Small intestine (tissue), 7 donors: Measurements from ENCODE around the gene C18orf63. TPM values are rescaled to one million over a fixed set of nuclear protein-coding genes. Genes with fewer than 3 reads are reported as not detected.

Source experiments
- DNase-seq, 2 donors: peaks; one replicate each; pipeline versions ENCODE4 v3.0.0 to v3.0.0-alpha.2; 2013
- FAIRE-seq: peaks from 2 replicates; lab custom pipeline; 2012; peaks lifted over from hg19 to GRCh38; lab: Jason Lieb, UNC
- H3K27ac ChIP-seq, 3 donors: one replicate each; pipeline ENCODE4 v1.5.1; 2013; ENCODE audit warnings: low read length in 2 of 3, mild to moderate bottlenecking in 2 of 3, control low read depth in 1 of 3, inconsistent platforms in 1 of 3, low read depth in 1 of 3, moderate library complexity in 1 of 3
- H3K27me3 ChIP-seq, 3 donors: one replicate each; pipeline ENCODE4 v1.6.1; 2013; ENCODE audit warnings: low read length in 3 of 3, inconsistent platforms in 1 of 3; ENCODE audit not compliant: control insufficient read depth in 3 of 3, insufficient read depth in 3 of 3
- H3K36me3 ChIP-seq, 3 donors: one replicate each; pipeline ENCODE4 v1.6.1; 2013; ENCODE audit warnings: low read length in 3 of 3, inconsistent platforms in 1 of 3, low read depth in 1 of 3, mild to moderate bottlenecking in 1 of 3, moderate library complexity in 1 of 3; ENCODE audit not compliant: control insufficient read depth in 3 of 3, insufficient read depth in 2 of 3
- H3K4me1 ChIP-seq, 3 donors: one replicate each; pipeline ENCODE4 v1.6.1; 2013; ENCODE audit warnings: low read length in 2 of 3, inconsistent platforms in 1 of 3, low read depth in 1 of 3, mild to moderate bottlenecking in 1 of 3, moderate library complexity in 1 of 3; ENCODE audit not compliant: control insufficient read depth in 3 of 3, insufficient read depth in 2 of 3
- H3K4me3 ChIP-seq, 3 donors: one replicate each; pipeline ENCODE4 v1.5.1; 2013; ENCODE audit warnings: low read length in 3 of 3, control low read depth in 1 of 3, inconsistent platforms in 1 of 3, low read depth in 1 of 3, mild to moderate bottlenecking in 1 of 3, moderate library complexity in 1 of 3
- H3K9me3 ChIP-seq, 2 donors: one replicate each; pipeline ENCODE4 v1.6.1; 2013; ENCODE audit warnings: low read depth in 1 of 2, low read length in 1 of 2; ENCODE audit not compliant: control insufficient read depth in 2 of 2, insufficient read depth in 1 of 2
- WGBS, 3 donors: extraction: QIAGEN DNeasy Blood & Tissue Kit; methylation state at CpG; one replicate each; pipeline ENCODE4 v1.1.7; 2013; 5-methylcytosine and 5-hydroxymethylcytosine counted together
- polyA plus RNA-seq, 4 donors: library from polyadenylated mRNA; stranded (reverse) in 3 of 4; unstranded in 1 of 4; fragments of 200-250 nt in 3 of 4; fragments of 120-200 nt in 1 of 4; gene quantifications; one replicate each; pipeline versions ENCODE4 v1.2.1 to v1.2.3, GENCODE V29; 2013
- donor health status: healthy with polysubstance abuse.
- donor health status: control.
- donor health status: control.
- donor health status: Bipolar disorder and iron deficiency.
- donor health status: healthy.

C18orf63 gene
- polyA plus RNA-seq, 4 donors: not detected

DNA sequence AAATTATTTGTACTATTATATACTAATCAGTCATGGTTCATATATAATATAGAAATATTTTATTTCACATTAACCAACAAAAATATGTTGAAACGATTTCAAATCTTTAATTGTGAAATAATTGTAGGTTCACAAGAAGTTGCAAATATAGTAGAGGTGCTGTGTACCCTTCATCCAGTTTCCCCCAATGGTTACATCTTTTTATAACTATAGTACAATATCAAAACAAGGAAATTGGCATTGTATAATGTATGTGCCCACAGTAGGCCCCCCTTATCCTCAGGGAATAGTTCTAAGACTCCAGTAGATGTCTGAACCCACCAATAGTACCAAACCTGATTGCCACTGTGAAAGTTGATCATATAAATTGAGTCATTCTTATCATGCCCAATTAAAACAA lies 16.5 kb upstream of the C18orf63 start:
- Histone ChIP-seq H3K27ac (peak overlapping the region in 1 of 3 donors; percentile 32), H3K9me3 (peaks cover 0 to 6% of the 10 kb centered on the region in 2 donors), H3K27me3 (no peaks in the 10 kb centered on the region), H3K4me1 (peaks cover 0 to 4% (median 0%) of the 10 kb centered on the region in 3 donors), H3K4me3 (no peak overlapping the region), H3K36me3 (no peaks in the 10 kb centered on the region)
- DNase-seq (no peak), FAIRE-seq (no peak)
- WGBS, 3 donors: 67 to 90% (median 89%) methylated on average over 1 of the region's 1 CpG

DNA sequence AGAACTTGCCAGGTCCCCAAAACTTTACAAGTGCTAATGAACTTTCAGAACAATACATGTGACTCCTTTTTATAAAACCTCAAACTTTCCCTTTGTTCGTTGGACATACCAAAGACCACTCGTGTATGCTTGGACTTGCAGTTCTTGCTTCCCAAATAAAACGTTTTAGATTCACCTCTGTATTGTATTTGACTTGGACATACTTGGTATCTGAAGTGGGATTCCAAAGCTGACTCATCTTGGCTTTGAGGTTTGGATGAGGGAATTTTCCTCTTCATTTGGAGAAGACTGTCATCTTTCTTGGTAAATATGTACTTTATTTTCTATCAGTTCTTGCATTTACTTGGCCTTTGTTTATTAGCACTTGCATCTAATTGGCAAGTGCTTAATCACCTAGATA lies 15.9 kb upstream of the C18orf63 start:
- DNase-seq (no peak), FAIRE-seq (no peak)
- no peaks in the 10 kb centered on the region for H3K27me3 ChIP-seq
- no peak overlapping the region for H3K4me3 ChIP-seq
- peaks cover 0 to 4% (median 0%) of the 10 kb centered on the region in 3 donors for H3K4me1 ChIP-seq
- whole genome bisulfite sequencing, 3 donors: 56 to 76% (median 56%) methylated on average over 3 of the region's 3 CpGs
- H3K27ac ChIP-seq: no peak overlapping the region
- H3K9me3 ChIP-seq: peaks cover 0 to 6% of the 10 kb centered on the region in 2 donors
- no peaks in the 10 kb centered on the region for H3K36me3 ChIP-seq

GRCh38 chr18:74303306-74303705 lies 12.3 kb upstream of the C18orf63 start:
- Histone ChIP-seq H3K27me3 (no peaks in the 10 kb centered on the region), H3K36me3 (no peaks in the 10 kb centered on the region), H3K9me3 (peaks cover 0 to 6% of the 10 kb centered on the region in 2 donors), H3K4me3 (no peak overlapping the region), H3K4me1 (peaks cover 0 to 4% (median 0%) of the 10 kb centered on the region in 3 donors), H3K27ac (no peak overlapping the region)
- FAIRE-seq (no peak), DNase-seq (no peak)
- WGBS, 3 donors: 59 to 70% (median 70%) methylated on average over 5 of the region's 5 CpGs

DNA sequence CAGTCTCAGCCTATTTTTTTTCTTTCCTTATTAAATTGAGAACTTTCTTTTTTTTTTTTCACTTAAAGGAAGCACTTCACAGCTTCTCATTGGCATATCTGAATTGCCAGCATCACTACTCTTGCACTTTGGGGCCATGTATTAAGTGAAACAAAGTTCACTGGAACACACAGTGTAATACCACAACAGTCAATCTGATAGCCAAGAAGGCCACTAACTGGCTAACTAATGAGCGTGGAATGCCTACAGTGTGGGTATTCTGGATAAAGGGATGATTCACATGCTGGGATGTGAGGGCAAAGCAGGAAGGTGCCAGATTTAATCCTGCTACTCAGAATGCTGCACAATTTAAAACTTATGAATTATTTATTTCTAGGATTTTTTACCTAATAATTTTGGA lies 11.7 kb upstream of the C18orf63 start:
- DNase-seq: peak; percentile 28 to 66
- no peaks in the 10 kb centered on the region for H3K36me3 ChIP-seq
- H3K27ac ChIP-seq: no peak overlapping the region
- no peaks in the 10 kb centered on the region for H3K9me3 ChIP-seq
- H3K4me1 ChIP-seq: peaks cover 0 to 4% (median 0%) of the 10 kb centered on the region in 3 donors
- 32 to 64% (median 37%) methylated on average over 1 of the region's 1 CpG for WGBS, 3 donors
- H3K27me3 ChIP-seq: no peaks in the 10 kb centered on the region
- no peak for FAIRE-seq
- H3K4me3 ChIP-seq: no peak overlapping the region

DNA sequence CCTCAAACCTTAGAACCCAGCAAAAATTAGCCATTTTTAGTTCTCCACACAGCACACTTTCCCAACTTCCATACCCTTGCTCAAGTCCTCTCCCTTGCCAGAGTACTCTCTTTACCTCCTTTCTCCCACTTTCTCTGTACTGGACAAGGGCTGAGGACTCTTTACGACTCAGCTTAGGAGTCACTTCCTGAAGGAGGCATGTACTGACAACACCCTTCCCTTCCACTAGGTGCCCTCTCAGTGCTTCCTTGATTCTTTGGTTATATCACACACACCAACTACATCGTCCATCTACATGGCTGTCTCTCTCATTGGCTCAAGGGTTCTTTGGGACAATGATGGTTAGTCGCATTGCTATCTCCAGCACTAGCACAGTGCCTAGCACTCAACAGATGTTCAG lies 5.2 kb upstream of the C18orf63 start:
- H3K36me3 ChIP-seq: no peaks in the 10 kb centered on the region
- no peaks in the 10 kb centered on the region for H3K4me1 ChIP-seq
- H3K27me3 ChIP-seq: peaks cover 0 to 2% (median 0%) of the 10 kb centered on the region in 3 donors
- H3K27ac ChIP-seq: no peak overlapping the region
- DNase-seq: peak; percentile 46 to 70
- no peak for FAIRE-seq
- H3K9me3 ChIP-seq: peaks cover 0 to 6% of the 10 kb centered on the region in 2 donors
- no peak overlapping the region for H3K4me3 ChIP-seq
- WGBS, 3 donors: 27 to 52% (median 38%) methylated on average over 3 of the region's 3 CpGs

DNA sequence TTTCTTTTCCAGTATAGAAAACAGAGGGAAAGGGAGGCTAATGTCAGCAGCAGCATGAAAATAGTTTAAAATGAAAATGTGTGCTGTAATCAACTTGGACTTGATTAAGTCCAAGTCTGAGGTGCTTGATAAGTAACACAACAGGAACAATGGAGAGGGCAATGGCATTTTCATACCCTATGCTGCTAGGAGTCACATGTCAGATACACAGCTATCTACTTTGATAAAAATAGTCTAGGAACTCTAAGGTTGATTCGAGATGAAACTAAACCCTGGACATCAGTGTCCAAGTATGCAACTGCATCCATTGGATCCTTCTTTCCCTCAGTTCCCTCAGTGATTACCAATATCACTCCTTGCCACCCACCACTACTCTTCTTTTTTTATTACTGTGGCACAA lies 4.6 kb upstream of the C18orf63 start:
- FAIRE-seq: no peak

DNA sequence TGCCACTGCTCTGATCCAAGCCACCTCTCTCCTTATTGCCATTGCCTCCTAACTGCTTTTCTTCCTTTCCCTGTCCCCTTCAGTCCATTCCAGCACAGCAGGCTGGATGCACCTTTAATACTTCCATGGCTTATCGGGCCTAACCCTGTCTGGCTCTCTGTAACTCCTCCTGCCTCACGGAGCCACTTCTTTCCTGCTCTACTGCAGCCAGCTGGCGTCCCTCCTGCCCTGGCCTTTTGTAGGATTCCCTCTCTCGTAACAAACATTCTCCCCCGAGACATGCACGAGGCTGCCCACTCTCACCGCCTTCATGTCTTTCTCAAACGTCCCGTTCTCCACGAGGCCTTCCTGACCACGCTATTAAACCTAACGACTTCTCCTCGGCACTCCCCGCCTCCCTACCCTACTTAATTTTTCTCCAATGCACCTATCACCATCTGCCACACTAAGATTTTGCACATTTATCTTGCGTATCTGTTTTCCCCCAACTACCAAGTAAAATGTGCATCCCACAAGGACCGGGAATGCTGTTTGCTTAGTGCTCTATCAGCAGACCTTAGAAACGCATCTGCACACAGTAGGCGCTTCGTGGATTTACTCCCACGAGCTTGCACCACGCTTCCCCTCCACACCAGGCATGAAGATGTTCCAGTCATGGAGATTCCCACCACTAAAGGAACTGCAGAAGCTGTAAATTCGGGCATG lies 728 bp upstream of the C18orf63 start:
- Histone ChIP-seq H3K27ac (no peak overlapping the region), H3K36me3 (no peaks in the 10 kb centered on the region), H3K4me3 (no peak overlapping the region), H3K4me1 (no peaks in the 10 kb centered on the region), H3K9me3 (peaks cover 0 to 6% of the 10 kb centered on the region in 2 donors), H3K27me3 (peaks cover 0 to 2% (median 0%) of the 10 kb centered on the region in 3 donors)
- 85 to 90% (median 89%) methylated on average over 22 of the region's 22 CpGs for WGBS, 3 donors
- DNase-seq: no peak
- FAIRE-seq: no peak

More for the DNA sequence above, 4.6 kb upstream of the C18orf63 start:
- DNase-seq: no peak
- peaks cover 0 to 2% (median 0%) of the 10 kb centered on the region in 3 donors for H3K27me3 ChIP-seq
- H3K9me3 ChIP-seq: peaks cover 0 to 6% of the 10 kb centered on the region in 2 donors
- no peaks in the 10 kb centered on the region for H3K36me3 ChIP-seq
- H3K4me1 ChIP-seq: no peaks in the 10 kb centered on the region
- 48 to 82% (median 74%) methylated on average over 1 of the region's 1 CpG for WGBS, 3 donors
- H3K27ac ChIP-seq: no peak overlapping the region
- no peak overlapping the region for H3K4me3 ChIP-seq

DNA sequence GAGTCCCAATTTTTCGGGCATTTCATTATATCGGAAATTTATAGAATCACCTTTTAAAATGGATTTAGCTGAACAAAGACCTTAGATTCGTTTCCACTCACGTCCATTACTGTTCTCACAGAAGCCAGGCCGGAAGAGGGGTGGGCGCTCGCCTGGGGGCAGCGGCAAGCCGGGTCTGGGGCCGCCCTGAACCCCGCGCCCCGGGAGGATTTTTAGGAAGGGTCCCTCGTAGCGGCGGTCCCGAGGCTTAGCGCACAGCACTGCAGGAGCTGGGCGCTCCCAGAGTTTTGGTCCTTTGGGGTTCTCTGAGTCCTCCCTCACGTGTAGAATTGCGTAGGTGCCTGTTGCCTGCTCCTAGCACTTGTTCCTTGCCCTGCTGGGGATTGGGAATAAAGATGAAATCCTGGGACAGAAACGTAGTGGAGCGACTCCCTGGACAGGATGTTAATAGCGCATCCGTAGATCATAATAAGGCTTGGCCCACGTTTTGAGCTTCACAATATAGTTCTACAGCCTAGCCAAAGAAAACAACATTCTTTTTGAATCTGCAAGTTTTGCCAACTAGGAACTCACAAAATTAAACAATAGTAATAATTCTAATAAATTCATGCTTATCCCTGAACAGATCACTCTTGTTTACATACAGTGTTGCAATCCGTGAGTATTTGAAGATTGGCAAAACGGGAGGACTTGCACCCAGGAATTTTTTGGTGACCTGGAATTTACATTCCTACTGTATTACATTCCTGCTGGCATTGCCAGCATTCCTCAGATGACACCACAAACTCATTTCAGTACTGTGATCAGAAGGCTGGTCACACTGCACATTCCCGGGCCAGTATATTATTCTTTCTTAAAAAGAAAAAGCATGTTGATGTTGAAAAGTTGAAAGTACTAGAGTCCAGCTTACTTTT lies 875 bp downstream of the C18orf63 start:
- Histone ChIP-seq H3K27ac (no peak overlapping the region), H3K9me3 (peaks cover 0 to 6% of the 10 kb centered on the region in 2 donors), H3K36me3 (no peaks in the 10 kb centered on the region), H3K4me3 (no peak overlapping the region), H3K4me1 (no peaks in the 10 kb centered on the region), H3K27me3 (peaks cover 0 to 2% (median 0%) of the 10 kb centered on the region in 3 donors)
- 87 to 92% (median 91%) methylated on average over 29 of the region's 29 CpGs for WGBS, 3 donors
- FAIRE-seq: no peak
- no peak for DNase-seq
